GM13977 (cell line): ENCODE data around the gene FBXL17.

Experiments used
- DNase-seq: peaks from one replicate; pipeline ENCODE4 v3.0.0; 2012; ENCODE audit warnings: low spot score
- CTCF ChIP-seq: IDR thresholded peaks from 2 replicates; pipeline ENCODE4 v1.5.1; 2012; ENCODE audit warnings: mild to moderate bottlenecking, control low read depth; ENCODE audit not compliant: insufficient read depth; ENCODE audit errors: extremely low read depth, missing control alignments
- in situ Hi-C: fragments of 300-500 bp; cut with MboI; formaldehyde crosslinking; loops from one replicate; pipeline ENCODE4 v1.12.0; 2022; ENCODE audit warnings: low sequenced_read_pairs, low pct_unique_long_range_greater_than_20kb, mixed read lengths, inconsistent platforms; ENCODE audit not compliant: unreplicated experiment

Gene FBXL17

GRCh38 chr5:107857785-107858184 lies 524.1 kb downstream of the FBXL17 start:
- in situ Hi-C loops: no loop called here
- DNase-seq: no peak
- no peak for TF ChIP-seq CTCF

GRCh38 chr5:107855171-107855570 lies 526.7 kb downstream of the FBXL17 start:
- no peak for DNase-seq
- in situ Hi-C loops: no loop called here
- no peak for TF ChIP-seq CTCF

- in situ Hi-C loops: no loop called here
- DNase-seq: no peak
- no peak for TF ChIP-seq CTCF
These were observed 528.2 kb downstream of the FBXL17 start for GRCh38 chr5:107853696-107854095.

GRCh38 chr5:107853031-107853430 lies 528.9 kb downstream of the FBXL17 start:
- DNase-seq: no peak
- TF ChIP-seq CTCF: no peak
- in situ Hi-C loops: no loop called here

- no peak for TF ChIP-seq CTCF
- no peak for DNase-seq
- in situ Hi-C loops: no loop called here
These were observed 532.8 kb downstream of the FBXL17 start for GRCh38 chr5:107849118-107849517.

GRCh38 chr5:107840592-107840991 lies 541.3 kb downstream of the FBXL17 start:
- no peak for DNase-seq
- no peak for TF ChIP-seq CTCF
- in situ Hi-C loops: no loop called here

GRCh38 chr5:107840161-107840560 lies 541.7 kb downstream of the FBXL17 start:
- no peak for TF ChIP-seq CTCF
- DNase-seq: no peak
- in situ Hi-C loops: no loop called here
